ES-I3 (cell line): Measurements from ENCODE around the gene RHBDF2.

Experiments
- H3K36me3 ChIP-seq: 2 replicates; pipeline ENCODE4 v1.6.1; 2013; ENCODE audit warnings: mild to moderate bottlenecking, low read length, control low read depth, moderate library complexity; ENCODE audit not compliant: insufficient read depth
- H3K4me1 ChIP-seq: 2 replicates; pipeline ENCODE4 v1.6.1; 2013; ENCODE audit warnings: mild to moderate bottlenecking, control low read depth, low read length; ENCODE audit not compliant: insufficient read depth
- H3K9ac ChIP-seq: 2 replicates; pipeline ENCODE4 v1.6.1; 2013; ENCODE audit warnings: low read depth, mild to moderate bottlenecking, low read length, moderate library complexity
- H3K9me3 ChIP-seq: 2 replicates; pipeline ENCODE4 v1.6.1; 2013; ENCODE audit warnings: mild to moderate bottlenecking, low read length, moderate library complexity; ENCODE audit not compliant: control insufficient read depth, insufficient read depth

RHBDF2 gene

GRCh38 chr17:76501018-76501826 lies at the start of gene RHBDF2:
Gene RHBDF2, minus strand, starts transcription at chr17:76501423. Its CDS starts 19,899 bp downstream, at chr17:76481524.
- H3K36me3 ChIP-seq, result no peaks in the 10 kb centered on the region
- no peaks in the 10 kb centered on the region for H3K9me3 ChIP-seq
- peaks cover 41% of the 10 kb centered on the region for H3K4me1 ChIP-seq
- H3K9ac ChIP-seq, result peak within 1 kb of the TSS; percentile 96

- Histone ChIP-seq H3K9ac (no peak overlapping the region), H3K9me3 (no peaks in the 10 kb centered on the region), H3K4me1 (peaks cover 23% of the 10 kb centered on the region), H3K36me3 (no peaks in the 10 kb centered on the region)
Measured at GRCh38 chr17:76549539-76549938, 48.3 kb upstream of the RHBDF2 start.

- Histone ChIP-seq H3K9ac (no peak overlapping the region), H3K4me1 (peaks cover 26% of the 10 kb centered on the region), H3K9me3 (no peaks in the 10 kb centered on the region), H3K36me3 (no peaks in the 10 kb centered on the region)
Measured at GRCh38 chr17:76549215-76549518, 47.9 kb upstream of the RHBDF2 start.

- peaks cover 32% of the 10 kb centered on the region for H3K4me1 ChIP-seq
- no peak overlapping the region for H3K9ac ChIP-seq
- H3K9me3 ChIP-seq, result no peaks in the 10 kb centered on the region
- no peaks in the 10 kb centered on the region for H3K36me3 ChIP-seq
Measured at GRCh38 chr17:76548378-76549214, 47.4 kb upstream of the RHBDF2 start.

GRCh38 chr17:76547642-76548202 lies 46.5 kb upstream of the RHBDF2 start:
- Histone ChIP-seq H3K9me3 (no peaks in the 10 kb centered on the region), H3K36me3 (no peaks in the 10 kb centered on the region), H3K9ac (no peak overlapping the region)

GRCh38 chr17:76547183-76547641 lies 46.0 kb upstream of the RHBDF2 start:
- no peaks in the 10 kb centered on the region for H3K36me3 ChIP-seq
- H3K4me1 ChIP-seq, result peaks cover 36% of the 10 kb centered on the region
- H3K9ac ChIP-seq, result no peak overlapping the region
- H3K9me3 ChIP-seq, result no peaks in the 10 kb centered on the region

More at GRCh38 chr17:76547642-76548202, 46.5 kb upstream of the RHBDF2 start:
- peaks cover 36% of the 10 kb centered on the region for H3K4me1 ChIP-seq

- H3K9me3 ChIP-seq, result no peaks in the 10 kb centered on the region
- H3K36me3 ChIP-seq, result no peaks in the 10 kb centered on the region
- H3K4me1 ChIP-seq, result peaks cover 37% of the 10 kb centered on the region
- H3K9ac ChIP-seq, result no peak overlapping the region
Measured at GRCh38 chr17:76546556-76547182, 45.4 kb upstream of the RHBDF2 start.

GRCh38 chr17:76545918-76546555 lies 44.8 kb upstream of the RHBDF2 start:
- Histone ChIP-seq H3K9me3 (no peaks in the 10 kb centered on the region), H3K9ac (no peak overlapping the region), H3K4me1 (peaks cover 38% of the 10 kb centered on the region), H3K36me3 (no peaks in the 10 kb centered on the region)

GRCh38 chr17:76544546-76545365 lies 43.5 kb upstream of the RHBDF2 start:
- Histone ChIP-seq H3K9me3 (no peaks in the 10 kb centered on the region), H3K4me1 (peaks cover 33% of the 10 kb centered on the region), H3K36me3 (no peaks in the 10 kb centered on the region), H3K9ac (no peak overlapping the region)

- H3K9ac ChIP-seq, result no peak overlapping the region
- no peaks in the 10 kb centered on the region for H3K36me3 ChIP-seq
- peaks cover 39% of the 10 kb centered on the region for H3K4me1 ChIP-seq
- no peaks in the 10 kb centered on the region for H3K9me3 ChIP-seq
Measured at GRCh38 chr17:76543826-76544545, 42.8 kb upstream of the RHBDF2 start.

GRCh38 chr17:76543482-76543825 lies 42.2 kb upstream of the RHBDF2 start:
- H3K36me3 ChIP-seq, result no peaks in the 10 kb centered on the region
- no peak overlapping the region for H3K9ac ChIP-seq
- no peaks in the 10 kb centered on the region for H3K9me3 ChIP-seq
- H3K4me1 ChIP-seq, result peaks cover 44% of the 10 kb centered on the region

GRCh38 chr17:76542984-76543383 lies 41.8 kb upstream of the RHBDF2 start:
- peaks cover 45% of the 10 kb centered on the region for H3K4me1 ChIP-seq

GRCh38 chr17:76542566-76542971 lies 41.3 kb upstream of the RHBDF2 start:
- Histone ChIP-seq H3K9ac (no peak overlapping the region), H3K4me1 (peaks cover 45% of the 10 kb centered on the region), H3K9me3 (no peaks in the 10 kb centered on the region), H3K36me3 (no peaks in the 10 kb centered on the region)

More at GRCh38 chr17:76542984-76543383, 41.8 kb upstream of the RHBDF2 start:
- no peak overlapping the region for H3K9ac ChIP-seq
- no peaks in the 10 kb centered on the region for H3K9me3 ChIP-seq
- H3K36me3 ChIP-seq, result no peaks in the 10 kb centered on the region
